Mesothelial cell of epicardium (in vitro differentiated cells): Measurements from ENCODE around the gene IGF2BP3. TPM values are rescaled to one million over a fixed set of nuclear protein-coding genes. Genes with fewer than 3 reads are reported as not detected.
A peak's percentile ranks its signal among the peaks of the same experiment; 100 is the strongest.

Source experiments
- DNase-seq, 2 experiments: peaks; one replicate each; pipeline ENCODE4 v3.0.0; 2021; ENCODE audit warnings: low spot score in 2 of 2; ENCODE audit not compliant: unreplicated experiment in 2 of 2
- H3K27ac Mint-ChIP-seq: 2 replicates; pipeline ENCODE4 v1.8.0; 2021; ENCODE audit warnings: mixed read lengths
- H3K27me3 Mint-ChIP-seq: 2 replicates; pipeline ENCODE4 v1.8.0; 2021; ENCODE audit warnings: low read depth, mixed read lengths
- H3K36me3 Mint-ChIP-seq: 2 replicates; pipeline ENCODE4 v1.8.0; 2021; ENCODE audit warnings: mixed read lengths
- H3K4me1 Mint-ChIP-seq: 2 replicates; pipeline ENCODE4 v1.8.0; 2021; ENCODE audit warnings: mixed read lengths
- H3K4me3 Mint-ChIP-seq: 2 replicates; pipeline ENCODE4 v1.8.0; 2021; ENCODE audit warnings: mild to moderate bottlenecking, moderate library complexity, mixed read lengths
- H3K9me3 Mint-ChIP-seq: 2 replicates; pipeline ENCODE4 v1.8.0; 2021; ENCODE audit warnings: mixed read lengths
- CTCF ChIP-seq: fragments of 200-600 bp; sonication (generic); IDR thresholded peaks from one replicate; pipeline ENCODE4 v1.5.0; 2021; ENCODE audit warnings: antibody characterized with exemption; ENCODE audit not compliant: unreplicated experiment
- total RNA-seq: library from RNA; stranded (reverse); gene quantifications from 3 replicates; pipeline ENCODE4 v1.2.1, GENCODE V29; 2021

The IGF2BP3 gene
- total RNA-seq, 1 donor from 2014 or later, result 91.3 TPM

DNA sequence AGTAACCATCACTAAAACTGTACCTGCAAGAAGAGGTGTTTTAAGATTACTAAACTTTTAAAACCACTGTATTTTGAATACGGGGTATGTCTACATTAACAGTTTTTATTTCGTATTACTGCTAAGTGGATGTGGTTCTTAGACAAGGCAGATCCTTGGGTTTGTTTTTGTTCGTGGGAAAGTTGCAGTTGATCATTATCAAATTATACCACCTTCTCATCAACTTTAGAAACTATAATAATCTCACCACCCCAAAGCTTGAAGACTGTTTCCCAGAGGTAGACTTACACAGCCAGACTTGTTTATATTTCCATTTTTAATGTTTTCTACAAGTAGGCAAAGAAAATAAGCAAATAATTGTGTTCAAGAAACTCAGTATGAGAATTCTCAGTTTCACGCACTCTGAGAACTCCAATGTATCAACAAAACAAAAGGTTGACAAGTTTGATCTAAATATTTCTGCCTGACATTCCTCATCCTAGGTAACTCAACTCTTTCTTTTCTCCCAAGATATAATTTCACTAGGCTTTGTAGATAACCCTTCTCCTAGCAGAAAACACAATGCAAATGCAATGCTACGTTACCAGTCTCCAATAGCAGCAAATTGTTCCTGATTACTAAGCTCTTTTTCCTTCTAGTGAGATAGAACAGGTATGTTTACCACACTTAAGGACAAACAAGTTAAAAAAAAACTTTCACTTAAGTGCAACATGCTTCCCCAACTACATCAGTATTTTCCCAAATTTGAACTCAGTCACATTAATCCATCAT is 36.0 kb downstream of the IGF2BP3 start:
- Mint-ChIP-seq H3K4me3 (no peak overlapping the region), H3K4me1 (peaks cover 31% of the 10 kb centered on the region), H3K9me3 (no peaks in the 10 kb centered on the region), H3K27me3 (no peaks in the 10 kb centered on the region), H3K36me3 (no peaks in the 10 kb centered on the region), H3K27ac (peak overlapping the region; percentile 31)
- TF ChIP-seq CTCF, result no peak
- no peak for DNase-seq

DNA sequence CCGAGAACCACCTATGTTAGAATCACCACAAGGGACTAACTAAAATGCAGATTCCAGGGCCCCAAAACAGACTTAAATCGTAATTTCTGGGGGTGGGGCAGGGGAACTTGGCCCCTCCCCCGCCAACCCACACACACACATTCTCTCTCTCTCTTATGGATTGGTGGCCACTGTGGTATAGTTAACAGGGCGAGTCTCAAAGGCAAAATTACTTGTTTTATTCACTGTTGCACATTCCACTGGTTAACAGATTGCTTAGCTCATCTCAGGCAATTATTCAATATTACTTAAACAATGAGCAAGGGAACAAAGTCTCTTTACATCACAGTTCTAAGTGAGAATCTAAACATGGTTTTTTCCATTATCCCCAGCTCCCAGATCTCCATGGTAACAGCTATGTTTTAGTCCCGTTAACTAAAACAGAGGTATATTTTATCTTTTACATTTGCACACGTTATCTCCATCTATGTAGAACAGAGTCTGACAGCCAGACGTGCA is 38.5 kb downstream of the IGF2BP3 start:
- Mint-ChIP-seq H3K9me3 (no peaks in the 10 kb centered on the region), H3K36me3 (no peaks in the 10 kb centered on the region), H3K27ac (peak overlapping the region; percentile 45), H3K4me1 (peaks cover 34% of the 10 kb centered on the region), H3K4me3 (no peak overlapping the region), H3K27me3 (no peaks in the 10 kb centered on the region)
- DNase-seq, result no peak
- TF ChIP-seq CTCF, result no peak

- Mint-ChIP-seq H3K4me3 (no peak overlapping the region), H3K4me1 (peaks cover 34% of the 10 kb centered on the region), H3K36me3 (no peaks in the 10 kb centered on the region), H3K9me3 (no peaks in the 10 kb centered on the region), H3K27ac (peak overlapping the region; percentile 35), H3K27me3 (no peaks in the 10 kb centered on the region)
- no peak for TF ChIP-seq CTCF
- DNase-seq, result no peak
These were observed 39.4 kb downstream of the IGF2BP3 start for GRCh38 chr7:23430893-23431259.

DNA sequence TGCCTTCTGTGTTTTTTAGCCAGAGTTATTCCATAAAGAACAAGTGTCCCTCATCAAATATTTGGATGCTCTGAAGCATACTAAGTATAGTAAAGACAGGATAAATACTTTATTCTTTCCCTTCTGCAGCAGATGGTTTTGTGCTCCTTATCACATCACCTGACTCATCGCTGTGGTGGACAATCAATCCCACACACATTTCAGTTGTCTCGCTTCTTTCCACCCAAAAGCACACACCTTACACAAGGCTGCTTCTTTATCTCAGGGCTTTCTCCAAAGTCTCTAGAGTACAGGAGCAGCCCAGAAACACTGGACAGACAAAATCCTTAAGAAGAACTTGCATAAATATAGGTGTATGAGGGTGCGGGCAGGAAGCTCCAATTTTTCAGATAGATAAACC is 43.4 kb downstream of the IGF2BP3 start:
- H3K9me3 Mint-ChIP-seq, result no peaks in the 10 kb centered on the region
- no peaks in the 10 kb centered on the region for H3K36me3 Mint-ChIP-seq
- no peak for DNase-seq
- no peak overlapping the region for H3K4me3 Mint-ChIP-seq
- H3K27ac Mint-ChIP-seq, result peak overlapping the region; percentile 71
- no peak for TF ChIP-seq CTCF
- H3K4me1 Mint-ChIP-seq, result peaks cover 28% of the 10 kb centered on the region
- H3K27me3 Mint-ChIP-seq, result no peaks in the 10 kb centered on the region

DNA sequence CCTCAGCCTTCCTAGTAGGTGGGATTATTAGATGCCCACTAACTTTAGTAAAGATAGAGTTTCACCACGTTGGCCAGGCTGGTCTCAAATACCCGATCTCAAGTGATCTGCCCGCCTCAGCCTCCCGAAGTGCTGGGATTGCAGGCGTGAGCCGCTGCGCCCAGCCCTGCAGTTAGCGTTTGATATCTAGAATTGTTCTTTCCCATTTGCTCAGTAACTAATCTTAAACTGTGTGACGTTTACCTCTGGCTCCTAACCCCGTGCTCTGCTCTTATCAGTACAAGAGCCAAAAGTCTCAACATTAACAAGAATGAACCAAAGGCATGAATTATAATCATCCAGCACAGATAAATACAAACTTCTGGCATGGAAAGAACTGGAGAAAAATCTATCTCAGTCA is 47.4 kb downstream of the IGF2BP3 start:
- H3K9me3 Mint-ChIP-seq, result no peaks in the 10 kb centered on the region
- no peak overlapping the region for H3K4me3 Mint-ChIP-seq
- no peaks in the 10 kb centered on the region for H3K36me3 Mint-ChIP-seq
- H3K27me3 Mint-ChIP-seq, result no peaks in the 10 kb centered on the region
- no peak for DNase-seq
- no peak for TF ChIP-seq CTCF
- H3K27ac Mint-ChIP-seq, result peak overlapping the region; percentile 45
- H3K4me1 Mint-ChIP-seq, result peaks cover 18% of the 10 kb centered on the region
